Thoracic aorta (tissue), 2 donors: ENCODE measurements around the gene ABCA9. TPM values are rescaled to one million over a fixed set of nuclear protein-coding genes. Genes with fewer than 3 reads are reported as not detected.

ENCODE experiments used
- ATAC-seq: fragments of 150-250 bp; one replicate; pipeline ENCODE4 v1.8.0; 2017; ENCODE audit warnings: low read depth; ENCODE audit not compliant: insufficient number of reproducible peaks, low FRiP score
- DNase-seq: peaks from one replicate; pipeline ENCODE4 v3.0.0-alpha.2; 2020; ENCODE audit warnings: low spot score
- H3K27ac ChIP-seq, 2 donors: fragments of 200-600 bp; sonication (generic); 1 replicate in 1 of 2; 2 replicates in 1 of 2; pipeline ENCODE4 v1.5.1; 2016; ENCODE audit warnings: mild to moderate bottlenecking in 2 of 2, moderate library complexity in 2 of 2
- H3K27me3 ChIP-seq: fragments of 200-600 bp; sonication (generic); replicated peaks from 2 replicates; pipeline ENCODE4 v1.6.0; 2016; ENCODE audit warnings: mild to moderate bottlenecking; ENCODE audit not compliant: insufficient read depth
- H3K36me3 ChIP-seq: fragments of 200-600 bp; sonication (generic); one replicate; pipeline ENCODE4 v1.5.1; 2016
- H3K4me1 ChIP-seq, 2 donors: fragments of 200-600 bp; sonication (generic); 1 replicate in 1 of 2; 2 replicates in 1 of 2; pipeline versions ENCODE4 v1.5.1 to v1.6.0; 2016; ENCODE audit warnings: low read depth in 2 of 2, mild to moderate bottlenecking in 1 of 2; ENCODE audit not compliant: control insufficient read depth in 1 of 2
- H3K4me3 ChIP-seq: fragments of 200-600 bp; sonication (generic); 2 replicates; pipeline ENCODE4 v1.5.1; 2016; ENCODE audit warnings: mild to moderate bottlenecking
- H3K9me3 ChIP-seq: fragments of 200-600 bp; sonication (generic); 2 replicates; pipeline ENCODE4 v1.5.1; 2016
- CTCF ChIP-seq: fragments of 200-600 bp; sonication (generic); IDR thresholded peaks from one replicate; pipeline ENCODE4 v1.5.1; 2019; ENCODE audit warnings: antibody characterized with exemption
- total RNA-seq, 2 donors: library from RNA; depleted of rRNA; stranded (reverse); fragments of >200 nt; gene quantifications; one replicate each; pipeline versions ENCODE4 v1.1.0 to v1.2.3, GENCODE V29; 2016

ABCA9 gene
- total RNA-seq, 2 donors from 2014 or later, result 31.5 to 38.6 TPM

DNA sequence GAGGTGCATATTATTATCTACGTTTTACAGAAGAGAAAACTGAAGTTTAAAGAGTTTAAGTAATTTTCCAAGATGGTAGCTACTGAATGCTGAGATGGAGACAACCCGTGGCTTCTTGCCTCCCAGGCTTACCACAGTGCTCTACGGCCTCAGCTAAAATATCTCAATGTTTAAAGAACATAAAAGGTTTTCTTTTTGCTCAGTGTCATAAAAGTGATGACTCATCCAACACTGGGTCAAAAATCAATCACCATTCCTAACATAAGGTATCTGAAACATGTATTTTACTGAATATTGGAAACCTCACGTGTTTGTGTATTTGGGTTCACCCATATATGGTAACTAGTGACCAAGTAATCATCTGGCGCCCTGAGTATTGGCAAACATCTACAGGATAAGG is 18.4 kb downstream of the ABCA9 start:
- no peak overlapping the region for H3K4me3 ChIP-seq
- TF ChIP-seq CTCF, result no peak
- no peak for DNase-seq
- peaks cover 0 to 2% of the 10 kb centered on the region in 2 donors for H3K4me1 ChIP-seq
- H3K9me3 ChIP-seq, result peaks cover 3% of the 10 kb centered on the region
- no peak for ATAC-seq
- H3K27ac ChIP-seq, result no peak overlapping the region
- no peaks in the 10 kb centered on the region for H3K27me3 ChIP-seq
- H3K36me3 ChIP-seq, result no peaks in the 10 kb centered on the region

GRCh38 chr17:69031839-69032238 is 28.9 kb downstream of the ABCA9 start:
- Histone ChIP-seq H3K27me3 (no peaks in the 10 kb centered on the region), H3K36me3 (no peaks in the 10 kb centered on the region), H3K4me1 (no peaks in the 10 kb centered on the region), H3K4me3 (no peak overlapping the region), H3K9me3 (no peaks in the 10 kb centered on the region), H3K27ac (no peak overlapping the region)
- ATAC-seq, result no peak
- no peak for TF ChIP-seq CTCF
- DNase-seq, result no peak

GRCh38 chr17:69030169-69030568 is 30.6 kb downstream of the ABCA9 start:
- no peaks in the 10 kb centered on the region for H3K27me3 ChIP-seq
- DNase-seq (no peak), ATAC-seq (no peak)
- H3K4me1 ChIP-seq, result no peaks in the 10 kb centered on the region
- no peak overlapping the region for H3K4me3 ChIP-seq
- H3K36me3 ChIP-seq, result no peaks in the 10 kb centered on the region
- no peak overlapping the region for H3K27ac ChIP-seq
- TF ChIP-seq CTCF, result no peak
- no peaks in the 10 kb centered on the region for H3K9me3 ChIP-seq

GRCh38 chr17:69018687-69019086 is 42.0 kb downstream of the ABCA9 start:
- no peaks in the 10 kb centered on the region for H3K36me3 ChIP-seq
- no peak for TF ChIP-seq CTCF
- no peaks in the 10 kb centered on the region for H3K4me1 ChIP-seq
- H3K9me3 ChIP-seq, result no peaks in the 10 kb centered on the region
- DNase-seq (no peak), ATAC-seq (no peak)
- no peaks in the 10 kb centered on the region for H3K27me3 ChIP-seq
- no peak overlapping the region for H3K4me3 ChIP-seq
- H3K27ac ChIP-seq, result no peak overlapping the region

DNA sequence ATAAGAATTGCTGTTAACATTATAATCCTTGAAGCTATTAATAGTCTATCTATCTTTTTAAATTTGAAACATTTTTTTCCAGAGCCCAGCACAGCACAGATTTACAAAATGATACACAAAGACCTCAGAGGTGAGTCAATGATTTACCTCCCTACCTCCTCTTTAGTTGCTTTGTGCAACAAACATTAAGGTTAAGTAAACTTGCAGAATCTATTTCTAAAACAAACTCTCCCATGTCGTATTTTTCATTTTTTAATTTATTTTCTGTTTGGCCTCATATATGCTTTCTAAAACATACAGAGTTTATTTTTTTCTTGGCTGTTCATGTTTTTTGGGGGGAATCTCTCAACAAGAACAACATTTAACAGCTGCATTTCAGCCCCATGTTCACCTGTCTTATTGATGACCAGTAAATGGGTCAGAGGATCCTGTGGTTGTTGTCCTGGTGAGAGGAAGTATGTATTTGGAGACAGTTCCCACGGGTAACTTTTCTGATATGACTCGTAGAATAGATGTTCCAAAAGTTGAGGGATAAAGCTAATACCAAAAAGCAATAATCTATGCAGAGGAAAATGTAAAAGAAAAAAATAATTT is 42.6 kb downstream of the ABCA9 start:
- DNase-seq (no peak), ATAC-seq (no peak)
- Histone ChIP-seq H3K4me3 (no peak overlapping the region), H3K9me3 (no peaks in the 10 kb centered on the region), H3K27ac (no peak overlapping the region), H3K4me1 (no peaks in the 10 kb centered on the region), H3K36me3 (no peaks in the 10 kb centered on the region), H3K27me3 (no peaks in the 10 kb centered on the region)
- TF ChIP-seq CTCF, result no peak
